HL-60 (cell line): ENCODE measurements around the gene LRRC4C.

Experiments used
- GABPA ChIP-seq: IDR thresholded peaks from 2 replicates; pipeline ENCODE4 v1.6.1; 2012; ENCODE audit warnings: low read depth
- POLR2AphosphoS5 ChIP-seq: IDR thresholded peaks from 2 replicates; pipeline ENCODE4 v1.6.1; 2012; ENCODE audit warnings: low read depth
- SPI1 ChIP-seq: IDR thresholded peaks from 2 replicates; pipeline ENCODE4 v1.6.1; 2012; ENCODE audit warnings: low read depth, mild to moderate bottlenecking, borderline replicate concordance
- TF ChIP-seq, protein P1 (sequence below): IDR thresholded peaks from one replicate; pipeline ENCODE4 v1.5.1; 2011; ENCODE audit warnings: low read length, control low read depth, inconsistent platforms; ENCODE audit not compliant: insufficient read depth
- TF ChIP-seq, protein P2 (sequence below): IDR thresholded peaks from 2 replicates; pipeline ENCODE4 v1.6.1; 2012; ENCODE audit warnings: low read depth; ENCODE audit not compliant: insufficient replicate concordance

DNA sequence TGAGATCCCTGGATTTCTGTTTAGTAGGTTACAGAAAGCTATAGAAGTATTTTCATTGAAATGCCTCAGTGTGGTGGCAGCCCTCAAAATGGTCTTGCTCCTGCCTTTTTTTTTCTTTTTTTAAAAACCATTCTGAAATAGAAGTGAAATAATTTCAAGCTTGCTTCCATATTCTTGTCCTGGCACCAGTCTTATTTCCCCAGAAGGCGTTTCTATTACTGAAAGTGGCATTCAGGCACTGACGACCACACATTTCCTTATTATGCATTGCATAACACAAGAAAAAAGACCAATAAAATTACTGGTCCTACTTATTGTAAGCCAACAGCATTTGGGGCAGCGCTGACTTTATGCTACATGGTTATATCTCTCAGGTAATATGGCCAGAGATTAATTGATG lies 24.5 kb upstream of the LRRC4C start:
- TF ChIP-seq, protein P1, sequence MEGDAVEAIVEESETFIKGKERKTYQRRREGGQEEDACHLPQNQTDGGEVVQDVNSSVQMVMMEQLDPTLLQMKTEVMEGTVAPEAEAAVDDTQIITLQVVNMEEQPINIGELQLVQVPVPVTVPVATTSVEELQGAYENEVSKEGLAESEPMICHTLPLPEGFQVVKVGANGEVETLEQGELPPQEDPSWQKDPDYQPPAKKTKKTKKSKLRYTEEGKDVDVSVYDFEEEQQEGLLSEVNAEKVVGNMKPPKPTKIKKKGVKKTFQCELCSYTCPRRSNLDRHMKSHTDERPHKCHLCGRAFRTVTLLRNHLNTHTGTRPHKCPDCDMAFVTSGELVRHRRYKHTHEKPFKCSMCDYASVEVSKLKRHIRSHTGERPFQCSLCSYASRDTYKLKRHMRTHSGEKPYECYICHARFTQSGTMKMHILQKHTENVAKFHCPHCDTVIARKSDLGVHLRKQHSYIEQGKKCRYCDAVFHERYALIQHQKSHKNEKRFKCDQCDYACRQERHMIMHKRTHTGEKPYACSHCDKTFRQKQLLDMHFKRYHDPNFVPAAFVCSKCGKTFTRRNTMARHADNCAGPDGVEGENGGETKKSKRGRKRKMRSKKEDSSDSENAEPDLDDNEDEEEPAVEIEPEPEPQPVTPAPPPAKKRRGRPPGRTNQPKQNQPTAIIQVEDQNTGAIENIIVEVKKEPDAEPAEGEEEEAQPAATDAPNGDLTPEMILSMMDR: no peak
- TF ChIP-seq GABPA (no peak), SPI1 (no peak), POLR2AphosphoS5 (no peak)
- TF ChIP-seq, protein P2, sequence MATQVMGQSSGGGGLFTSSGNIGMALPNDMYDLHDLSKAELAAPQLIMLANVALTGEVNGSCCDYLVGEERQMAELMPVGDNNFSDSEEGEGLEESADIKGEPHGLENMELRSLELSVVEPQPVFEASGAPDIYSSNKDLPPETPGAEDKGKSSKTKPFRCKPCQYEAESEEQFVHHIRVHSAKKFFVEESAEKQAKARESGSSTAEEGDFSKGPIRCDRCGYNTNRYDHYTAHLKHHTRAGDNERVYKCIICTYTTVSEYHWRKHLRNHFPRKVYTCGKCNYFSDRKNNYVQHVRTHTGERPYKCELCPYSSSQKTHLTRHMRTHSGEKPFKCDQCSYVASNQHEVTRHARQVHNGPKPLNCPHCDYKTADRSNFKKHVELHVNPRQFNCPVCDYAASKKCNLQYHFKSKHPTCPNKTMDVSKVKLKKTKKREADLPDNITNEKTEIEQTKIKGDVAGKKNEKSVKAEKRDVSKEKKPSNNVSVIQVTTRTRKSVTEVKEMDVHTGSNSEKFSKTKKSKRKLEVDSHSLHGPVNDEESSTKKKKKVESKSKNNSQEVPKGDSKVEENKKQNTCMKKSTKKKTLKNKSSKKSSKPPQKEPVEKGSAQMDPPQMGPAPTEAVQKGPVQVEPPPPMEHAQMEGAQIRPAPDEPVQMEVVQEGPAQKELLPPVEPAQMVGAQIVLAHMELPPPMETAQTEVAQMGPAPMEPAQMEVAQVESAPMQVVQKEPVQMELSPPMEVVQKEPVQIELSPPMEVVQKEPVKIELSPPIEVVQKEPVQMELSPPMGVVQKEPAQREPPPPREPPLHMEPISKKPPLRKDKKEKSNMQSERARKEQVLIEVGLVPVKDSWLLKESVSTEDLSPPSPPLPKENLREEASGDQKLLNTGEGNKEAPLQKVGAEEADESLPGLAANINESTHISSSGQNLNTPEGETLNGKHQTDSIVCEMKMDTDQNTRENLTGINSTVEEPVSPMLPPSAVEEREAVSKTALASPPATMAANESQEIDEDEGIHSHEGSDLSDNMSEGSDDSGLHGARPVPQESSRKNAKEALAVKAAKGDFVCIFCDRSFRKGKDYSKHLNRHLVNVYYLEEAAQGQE: no peak
